Measurements from ENCODE around the gene MATCAP1.

The MATCAP1 gene

GRCh38 chr16:67170949-67171649 is 12.7 kb downstream of the MATCAP1 start:
- no peak for DNase-seq

GRCh38 chr16:67170168-67170948 is 13.4 kb downstream of the MATCAP1 start, which contains the start of gene NOL3:
NOL3 (plus strand) TSS chr16:67170538.
- peak; percentile 43 to 71 for DNase-seq

DNA sequence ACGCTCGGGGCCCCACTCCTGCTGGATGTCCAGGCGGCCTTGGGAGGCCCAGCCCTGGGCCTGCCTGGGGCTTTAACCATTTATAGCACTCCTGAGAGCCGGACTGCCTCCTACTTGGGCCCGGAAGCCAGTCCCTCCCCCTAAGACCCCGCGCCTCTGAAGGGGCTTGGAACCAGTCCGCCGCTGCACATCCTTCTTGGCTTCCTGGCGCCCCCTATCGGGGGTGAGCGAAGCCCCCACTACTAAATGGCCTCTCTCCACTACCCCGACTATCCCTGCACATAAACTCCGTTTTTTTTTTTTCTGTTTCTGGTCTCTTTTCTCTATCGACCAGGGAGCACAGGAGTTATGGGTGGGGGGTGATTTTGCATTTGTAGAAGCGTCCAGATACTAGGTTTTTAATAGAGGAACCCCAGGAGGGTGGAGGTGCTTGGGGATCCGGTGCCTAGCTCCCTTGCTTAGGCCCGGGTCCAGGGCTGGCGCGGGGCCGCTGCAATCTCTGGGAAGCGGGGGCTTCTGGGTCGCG is 14.1 kb downstream of the MATCAP1 start:
- peak; percentile 52 to 58 for DNase-seq

DNA sequence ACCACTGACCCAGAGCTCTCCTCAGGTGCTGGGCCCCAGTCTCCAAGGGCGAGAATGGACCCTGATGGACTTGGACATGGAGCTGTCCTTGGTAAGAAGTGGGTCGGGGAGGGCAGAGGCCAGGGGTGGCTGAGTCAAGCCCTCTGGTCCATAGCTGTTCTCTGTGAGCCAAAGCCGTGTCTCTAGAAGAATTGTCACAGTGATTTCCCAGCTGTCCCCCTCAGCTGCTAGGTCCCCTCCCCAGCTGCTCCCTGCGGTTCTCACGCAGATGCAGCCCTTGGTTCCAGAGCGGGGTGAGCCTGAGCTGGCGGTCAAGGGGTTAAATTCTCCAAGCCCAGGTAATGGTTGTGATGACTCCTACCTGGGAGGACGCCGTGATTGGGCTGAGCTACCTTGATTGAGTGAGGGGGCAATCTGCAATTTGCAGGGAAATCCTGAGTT is 14.7 kb downstream of the MATCAP1 start:
- no peak for DNase-seq

DNA sequence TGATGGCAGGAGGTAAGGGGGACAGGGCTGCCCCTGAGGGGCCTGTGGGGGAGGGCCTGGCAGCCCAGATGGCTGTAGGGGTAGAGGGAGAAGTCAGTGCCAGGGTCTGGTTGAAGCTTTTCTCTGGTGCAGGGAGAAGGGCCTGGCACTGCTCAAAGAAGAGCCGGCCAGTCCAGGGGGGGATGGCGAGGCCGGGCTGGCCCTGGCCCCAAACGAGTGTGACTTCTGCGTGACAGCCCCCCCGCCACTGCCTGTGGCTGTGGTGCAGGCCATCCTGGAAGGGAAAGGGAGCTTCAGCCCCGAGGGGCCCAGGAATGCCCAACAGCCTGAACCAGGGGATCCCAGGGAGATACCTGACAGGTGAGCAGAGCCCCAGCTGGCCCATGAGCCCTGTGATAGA is 16.2 kb downstream of the MATCAP1 start:
- no peak for DNase-seq

- no peak for DNase-seq
These were observed 17.1 kb downstream of the MATCAP1 start for GRCh38 chr16:67166598-67167168.

DNA sequence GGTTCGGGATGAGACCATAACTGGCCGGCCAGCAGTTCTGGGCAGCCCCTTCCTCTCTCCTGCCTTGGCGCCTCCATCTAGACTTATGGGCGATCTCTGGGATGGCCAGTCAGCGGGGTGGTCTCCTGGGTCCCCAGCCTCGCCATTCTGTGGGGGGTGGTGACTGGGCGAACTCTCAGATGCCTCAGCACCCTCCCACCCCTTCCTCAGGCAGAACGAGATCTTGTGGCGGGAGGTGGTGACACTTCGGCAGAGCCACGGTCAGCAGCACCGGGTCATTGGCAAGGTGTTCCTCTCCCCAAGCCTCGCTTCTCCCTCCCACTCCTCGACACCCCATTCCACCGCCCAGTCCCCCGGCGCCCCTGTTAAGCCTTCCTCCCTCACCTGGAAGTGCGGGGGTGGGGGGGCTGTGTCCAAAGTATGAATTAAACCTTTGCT is 17.6 kb downstream of the MATCAP1 start:
- DNase-seq, result no peak

GRCh38 chr16:67165121-67166078 is 18.4 kb downstream of the MATCAP1 start:
- DNase-seq, result no peak

- no peak for DNase-seq
These were observed 19.1 kb downstream of the MATCAP1 start, which contains the start of gene HSF4 for GRCh38 chr16:67164599-67165061. HSF4 (plus strand) TSS chr16:67164745; CDS start chr16:67164812, 67 bp downstream.

DNA sequence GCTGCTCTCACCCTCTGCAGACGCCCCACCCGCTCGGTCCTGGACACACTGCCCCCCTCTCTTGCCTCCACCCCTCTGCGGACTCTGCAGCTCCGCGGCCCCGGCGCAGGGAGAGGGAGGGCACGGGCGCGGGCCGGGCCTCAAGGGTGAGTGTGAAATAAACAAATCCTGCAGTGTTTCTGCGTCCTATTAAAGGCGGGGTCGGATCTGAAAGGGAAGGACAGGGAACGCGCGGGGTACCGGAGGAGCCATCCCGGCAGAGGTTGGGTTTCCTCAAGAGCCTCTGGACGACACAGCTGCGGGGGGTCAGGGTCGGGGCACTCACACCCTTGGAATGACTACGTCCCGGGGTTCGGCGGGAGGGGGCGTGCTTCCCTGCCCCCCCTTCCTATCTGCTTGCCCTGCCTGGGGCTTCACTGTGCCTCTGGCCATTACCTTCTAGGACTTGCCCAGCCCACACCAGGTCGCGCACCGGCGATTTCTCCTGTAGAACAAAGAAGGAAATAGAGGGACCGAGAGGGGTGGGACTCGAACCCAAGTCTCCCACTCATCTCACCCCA is 19.7 kb downstream of the MATCAP1 start:
- no peak for DNase-seq

DNA sequence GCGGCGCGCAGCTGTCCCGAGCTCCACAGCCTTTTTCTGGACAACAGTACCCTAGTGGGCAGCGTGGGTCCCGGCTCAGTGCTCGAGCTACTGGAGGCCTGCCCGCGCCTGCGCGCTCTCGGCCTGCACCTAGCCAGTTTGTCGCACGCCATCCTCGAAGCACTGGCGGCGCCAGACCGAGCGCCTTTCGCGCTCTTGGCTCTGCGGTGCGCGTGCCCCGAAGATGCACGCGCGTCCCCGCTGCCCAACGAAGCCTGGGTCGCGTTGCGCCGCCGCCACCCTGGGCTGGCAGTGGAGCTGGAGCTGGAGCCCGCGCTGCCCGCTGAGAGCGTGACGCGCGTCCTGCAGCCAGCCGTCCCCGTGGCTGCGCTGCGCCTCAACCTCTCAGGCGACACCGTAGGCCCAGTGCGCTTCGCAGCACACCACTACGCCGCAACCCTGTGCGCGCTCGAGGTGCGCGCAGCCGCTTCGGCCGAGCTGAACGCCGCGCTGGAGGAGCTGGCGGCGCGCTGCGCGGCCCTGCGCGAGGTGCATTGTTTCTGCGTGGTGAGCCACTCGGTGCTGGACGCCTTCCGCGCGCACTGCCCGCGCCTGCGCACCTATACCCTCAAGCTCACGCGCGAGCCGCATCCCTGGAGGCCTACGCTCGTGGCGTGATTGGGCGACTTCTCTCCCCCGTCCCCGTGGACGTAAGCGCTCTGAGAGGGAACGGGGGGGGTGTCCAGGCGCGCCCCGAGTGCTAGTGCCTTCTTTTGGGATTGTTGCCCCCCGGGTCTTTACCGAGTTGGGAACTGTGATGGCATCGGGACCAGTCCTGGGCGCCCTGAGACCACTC is 20.4 kb downstream of the MATCAP1 start:
- peak in 1 of 2 donors; percentile 65 for DNase-seq

- DNase-seq, result no peak
These were observed 21.1 kb downstream of the MATCAP1 start for GRCh38 chr16:67162506-67163163.

DNA sequence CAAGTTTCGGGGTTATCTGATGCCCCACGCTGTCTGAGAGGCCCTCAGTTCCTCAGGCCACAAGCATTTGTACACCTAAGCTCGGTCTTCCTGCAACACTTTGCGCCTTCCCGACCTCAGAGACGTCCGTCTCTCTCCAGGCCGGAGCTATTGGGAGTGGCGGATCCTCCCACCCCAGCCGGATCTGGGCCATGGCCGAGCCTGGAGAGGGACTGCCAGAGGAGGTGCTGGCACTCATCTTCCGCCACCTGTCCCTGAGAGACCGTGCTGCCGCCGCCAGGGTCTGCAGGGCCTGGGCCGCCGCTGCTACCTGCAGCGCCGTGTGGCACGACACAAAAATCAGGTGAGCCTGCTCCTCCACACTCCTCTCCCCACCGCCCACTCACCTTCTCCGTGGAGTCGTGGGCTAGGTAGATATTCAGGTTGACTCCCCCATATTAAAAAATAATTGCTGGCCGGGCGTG is 22.1 kb downstream of the MATCAP1 start:
- no peak for DNase-seq

DNA sequence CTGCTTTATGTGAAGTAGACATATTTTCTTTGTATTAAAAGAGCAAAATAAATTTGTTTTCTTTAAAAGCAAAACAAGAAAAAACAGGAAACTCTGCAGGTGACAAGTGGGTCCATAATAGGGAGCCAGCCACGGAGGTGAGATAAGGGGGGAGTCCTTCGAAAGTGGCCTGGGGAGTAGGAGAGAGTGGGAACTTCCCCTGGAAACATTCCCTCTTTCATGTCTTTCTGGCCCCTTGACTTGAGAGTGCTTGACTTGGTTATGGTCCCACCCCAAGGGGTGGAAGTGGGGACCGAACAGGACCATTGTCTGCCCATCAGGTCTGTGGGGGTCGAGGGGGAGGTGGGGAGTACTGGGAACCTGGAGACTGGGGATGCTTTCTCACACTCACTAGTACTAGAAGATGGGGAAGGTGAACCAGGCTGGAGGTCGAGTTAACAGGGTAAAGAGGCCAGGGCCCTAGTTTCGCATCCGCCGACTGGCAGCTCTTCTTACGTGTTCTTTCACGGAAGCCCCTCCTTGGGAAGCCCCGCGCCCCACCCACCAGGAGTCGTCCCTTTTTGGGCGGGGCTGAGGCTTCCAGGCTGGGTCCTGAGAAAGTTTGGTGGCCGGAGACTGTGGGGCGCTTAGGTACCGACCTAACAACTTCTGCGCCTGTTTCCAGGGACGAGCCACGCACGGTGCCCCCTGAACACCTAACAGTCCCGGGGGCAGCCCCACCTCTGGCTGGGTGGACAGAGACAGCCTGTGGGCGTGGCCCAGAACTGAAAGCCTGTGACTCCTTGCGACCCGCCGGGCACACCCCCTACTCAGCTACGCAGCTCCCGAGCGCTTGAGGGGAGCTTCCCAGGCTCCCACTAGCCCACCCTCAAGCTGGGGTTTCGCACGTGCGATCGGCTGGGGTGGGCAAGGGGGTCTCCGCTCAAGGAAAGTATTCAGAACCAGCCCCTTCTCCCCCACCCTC is 24.8 kb downstream of the MATCAP1 start:
- peak; percentile 76 to 81 for DNase-seq

GRCh38 chr16:67157892-67158635 is 25.7 kb downstream of the MATCAP1 start:
- no peak for DNase-seq

DNA sequence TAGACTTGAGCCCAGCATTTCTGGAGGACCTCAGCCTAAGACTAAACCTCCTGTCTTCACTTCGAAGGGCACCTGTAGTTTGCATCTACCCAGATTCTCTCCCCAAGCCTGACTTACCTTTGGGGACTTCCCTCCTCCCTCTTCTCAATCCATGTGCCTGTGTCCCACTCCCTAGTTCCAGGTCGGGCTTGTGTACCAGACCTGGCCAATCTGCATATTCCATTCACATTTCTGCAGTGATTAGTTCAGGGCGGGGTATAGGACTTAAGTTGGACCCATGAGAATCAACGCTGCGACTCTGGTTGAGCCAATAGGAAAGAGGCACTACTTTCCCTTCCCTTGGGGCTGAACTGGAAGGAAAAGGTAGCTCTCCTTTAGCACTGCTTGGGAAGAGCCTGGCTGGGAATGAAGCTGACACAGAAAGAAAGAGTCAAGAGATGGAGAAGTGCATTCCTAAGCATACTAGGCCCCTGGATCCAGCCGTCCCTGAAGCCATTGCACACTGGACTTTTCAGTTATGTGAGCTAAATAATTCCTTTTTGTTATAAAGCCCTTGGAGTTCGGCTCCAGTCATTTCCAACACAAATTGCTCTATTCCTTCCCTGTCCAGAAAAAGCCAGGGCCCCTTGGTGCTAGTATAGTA is 26.5 kb downstream of the MATCAP1 start:
- DNase-seq, result no peak

- DNase-seq, result no peak
These were observed 27.5 kb downstream of the MATCAP1 start for GRCh38 chr16:67156143-67156844.

Data from stimulated activated CD4-positive, alpha-beta T cell treated with anti-CD3 and anti-CD28 coated beads, Interleukin-2, amount 100 ng/mL, for 24 hours (primary cell).